Ramos (cell line): ENCODE results near the gene STIP1.

ENCODE experiments used
- in situ Hi-C: fragments of 300-500 bp; cut with MboI; formaldehyde crosslinking; loops from one replicate; pipeline ENCODE4 v1.14.3; 2022; ENCODE audit warnings: low sequenced_read_pairs; ENCODE audit not compliant: unreplicated experiment

Gene STIP1

DNA sequence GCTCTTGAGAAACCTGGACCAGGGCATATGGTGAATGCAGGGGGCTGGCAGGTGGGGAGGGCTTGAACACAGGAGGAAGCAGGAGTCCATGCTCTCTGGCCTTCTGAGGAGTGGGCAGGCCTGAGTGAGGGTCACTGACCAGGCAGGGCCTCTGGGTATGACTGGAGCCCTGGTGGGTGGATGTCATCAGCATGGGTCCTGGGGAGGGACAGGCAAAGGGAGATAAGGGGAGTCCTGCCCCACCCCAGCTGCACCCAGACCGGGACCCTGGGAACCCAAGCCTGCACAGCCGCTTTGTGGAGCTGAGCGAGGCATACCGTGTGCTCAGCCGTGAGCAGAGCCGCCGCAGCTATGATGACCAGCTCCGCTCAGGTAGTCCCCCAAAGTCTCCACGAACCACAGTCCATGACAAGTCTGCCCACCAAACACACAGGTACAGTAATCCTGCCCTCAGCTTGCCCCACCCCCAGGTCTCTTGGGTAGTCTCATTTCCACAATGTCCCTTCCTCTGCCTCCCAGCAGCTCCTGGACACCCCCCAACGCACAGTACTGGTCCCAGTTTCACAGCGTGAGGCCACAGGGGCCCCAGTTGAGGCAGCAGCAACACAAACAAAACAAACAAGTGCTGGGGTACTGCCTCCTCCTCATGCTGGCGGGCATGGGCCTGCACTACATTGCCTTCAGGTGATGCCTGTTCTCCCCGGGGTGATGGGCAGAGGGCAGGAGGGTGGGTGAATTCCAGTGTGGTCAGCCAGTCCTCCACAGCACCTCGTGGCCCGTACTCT, 46.4 kb downstream of the STIP1 start:
- in situ Hi-C loops: loop anchor here (25.0 kb wide), 3 partner anchors 905 to 1620 kb away; partner anchors contain the start of genes B3GAT3, EML3, MTA2 and ROM1

DNA sequence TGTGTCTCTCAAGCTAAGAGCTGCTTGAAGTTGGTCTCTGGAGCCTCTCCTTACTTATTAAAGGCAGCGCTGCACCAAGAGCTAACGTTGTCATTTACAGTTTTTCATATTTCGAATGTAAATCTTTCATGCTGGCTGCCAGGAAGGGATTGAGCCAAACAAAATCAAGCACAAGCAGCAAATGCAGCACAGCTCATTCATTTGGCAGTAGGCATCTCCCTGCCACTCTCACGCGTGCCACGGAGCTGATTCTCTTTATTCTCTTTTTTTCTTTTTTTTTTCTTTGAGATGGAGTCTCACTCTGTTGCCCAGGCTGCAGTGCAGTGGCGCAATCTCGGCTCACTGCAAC, 47.0 kb downstream of the STIP1 start:
- in situ Hi-C loops: loop anchor here (25.0 kb wide), 3 partner anchors 904 to 1621 kb away; partner anchors contain the start of genes B3GAT3, EML3, MTA2 and ROM1

DNA sequence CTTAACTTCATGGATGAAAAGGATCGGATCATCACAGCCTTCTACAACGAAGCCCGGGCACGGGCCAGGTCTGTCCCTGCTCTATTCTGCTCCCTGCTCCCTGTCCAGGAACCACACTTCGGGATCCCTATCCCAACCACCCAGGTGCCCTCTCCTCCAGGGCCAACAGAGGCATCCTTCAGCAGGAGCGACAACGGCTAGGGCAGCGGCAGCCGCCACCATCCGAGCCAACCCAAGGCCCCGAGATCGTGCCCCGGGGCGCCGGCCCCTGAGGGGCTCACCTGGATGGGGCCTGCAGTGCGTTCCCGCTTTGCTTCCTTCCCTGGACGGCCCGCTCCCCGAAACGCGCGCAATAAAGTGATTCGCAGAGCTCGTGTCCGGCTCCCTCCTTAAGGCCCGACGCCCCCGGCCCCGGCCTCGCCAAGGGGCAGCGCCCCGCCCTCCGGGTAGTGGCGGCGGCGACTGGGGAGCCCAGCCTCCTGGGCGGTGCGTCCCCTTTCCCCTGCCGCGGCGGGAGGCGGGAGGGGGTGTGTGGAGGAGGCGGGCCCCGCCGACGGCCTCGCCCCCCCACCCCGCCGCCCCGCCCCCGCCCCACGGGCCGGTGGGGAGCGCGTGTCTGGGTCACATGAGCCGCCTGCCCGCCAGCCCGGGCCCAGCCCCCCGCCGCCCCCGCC, 48.1 kb downstream of the STIP1 start, which contains the start of gene VEGFB:
Gene VEGFB (plus strand): TSS at position 672 of the 674 bp plus-strand sequence. CDS start 250 bp downstream, outside the sequence.
- in situ Hi-C loops: loop anchor here (25.0 kb wide), 3 partner anchors 903 to 1622 kb away; partner anchors contain the start of genes B3GAT3, EML3, MTA2 and ROM1

DNA sequence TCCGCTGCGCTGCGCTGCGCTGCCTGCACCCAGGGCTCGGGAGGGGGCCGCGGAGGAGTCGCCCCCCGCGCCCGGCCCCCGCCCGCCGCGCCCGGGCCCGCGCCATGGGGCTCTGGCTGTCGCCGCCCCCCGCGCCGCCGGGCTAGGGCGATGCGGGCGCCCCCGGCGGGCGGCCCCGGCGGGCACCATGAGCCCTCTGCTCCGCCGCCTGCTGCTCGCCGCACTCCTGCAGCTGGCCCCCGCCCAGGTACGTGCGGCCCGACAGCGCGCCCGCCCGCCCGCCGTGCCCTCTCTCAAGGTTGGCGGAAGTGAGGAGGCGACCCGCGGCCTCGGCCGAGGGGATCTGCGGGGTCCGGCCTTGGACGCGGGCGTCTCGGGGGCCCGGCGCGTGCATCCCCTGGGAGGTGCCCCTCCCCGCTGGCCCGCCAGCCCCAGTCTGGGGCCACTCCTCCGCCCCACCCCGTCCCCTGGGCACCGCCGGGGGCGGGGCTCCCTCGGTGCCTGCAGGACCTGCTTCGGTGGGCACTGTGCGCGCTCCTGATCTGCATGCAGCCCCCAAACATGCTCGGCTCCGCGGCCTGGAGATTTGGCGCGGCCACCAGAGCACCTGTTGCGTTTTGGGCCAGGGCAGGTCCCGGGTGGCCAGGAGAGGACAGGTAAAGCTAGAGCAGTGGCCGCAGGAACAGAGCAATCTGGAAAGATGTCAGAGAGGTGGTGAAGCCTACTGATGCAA, 48.8 kb downstream of the STIP1 start:
- in situ Hi-C loops: loop anchor here (25.0 kb wide), 3 partner anchors 902 to 1623 kb away; partner anchors contain the start of genes B3GAT3, EML3, MTA2 and ROM1

DNA sequence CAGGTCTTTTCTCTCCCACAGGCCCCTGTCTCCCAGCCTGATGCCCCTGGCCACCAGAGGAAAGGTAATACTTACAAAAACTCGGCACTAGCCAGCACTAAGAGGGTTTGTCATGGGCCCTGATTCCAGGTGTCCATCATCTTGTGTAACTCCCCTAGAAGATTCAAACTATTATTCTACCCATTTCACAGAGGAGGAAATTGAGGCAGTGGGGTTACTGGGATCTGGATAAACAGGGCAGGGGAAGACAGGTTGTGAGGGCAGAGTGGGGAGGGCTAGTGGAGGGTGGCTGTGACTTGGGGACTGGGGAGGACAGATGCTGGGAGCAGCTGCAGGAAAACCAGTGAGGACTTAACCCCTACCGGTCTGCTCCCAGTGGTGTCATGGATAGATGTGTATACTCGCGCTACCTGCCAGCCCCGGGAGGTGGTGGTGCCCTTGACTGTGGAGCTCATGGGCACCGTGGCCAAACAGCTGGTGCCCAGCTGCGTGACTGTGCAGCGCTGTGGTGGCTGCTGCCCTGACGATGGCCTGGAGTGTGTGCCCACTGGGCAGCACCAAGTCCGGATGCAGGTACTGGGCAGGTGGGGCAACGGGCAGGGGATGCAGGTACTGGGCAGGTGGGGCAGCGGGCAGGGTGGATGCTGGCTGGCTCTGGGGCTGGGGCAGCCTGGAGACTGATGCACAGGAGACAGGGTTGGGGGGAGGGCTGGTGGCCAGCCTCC, 49.6 kb downstream of the STIP1 start:
- in situ Hi-C loops: loop anchor here (25.0 kb wide), 3 partner anchors 902 to 1623 kb away; partner anchors contain the start of genes B3GAT3, EML3, MTA2 and ROM1

DNA sequence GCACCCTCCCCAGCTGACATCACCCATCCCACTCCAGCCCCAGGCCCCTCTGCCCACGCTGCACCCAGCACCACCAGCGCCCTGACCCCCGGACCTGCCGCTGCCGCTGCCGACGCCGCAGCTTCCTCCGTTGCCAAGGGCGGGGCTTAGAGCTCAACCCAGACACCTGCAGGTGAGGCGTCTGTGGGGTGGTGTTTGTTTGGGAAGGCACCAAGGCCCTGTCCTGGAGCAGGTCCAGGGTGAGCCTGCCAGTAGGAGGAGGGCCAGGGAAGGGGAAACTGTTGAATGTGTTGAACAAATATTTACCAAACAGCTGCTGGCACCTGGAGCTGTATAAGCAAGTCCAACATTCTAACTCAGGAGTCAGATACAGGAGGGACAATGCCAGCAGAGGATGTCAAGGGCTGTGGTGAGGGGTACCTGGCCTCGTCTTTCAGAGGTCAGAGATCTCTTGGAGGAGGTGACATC, 51.5 kb downstream of the STIP1 start:
- in situ Hi-C loops: loop anchor here (25.0 kb wide), 3 partner anchors 900 to 1625 kb away; partner anchors contain the start of genes B3GAT3, EML3, MTA2 and ROM1

DNA sequence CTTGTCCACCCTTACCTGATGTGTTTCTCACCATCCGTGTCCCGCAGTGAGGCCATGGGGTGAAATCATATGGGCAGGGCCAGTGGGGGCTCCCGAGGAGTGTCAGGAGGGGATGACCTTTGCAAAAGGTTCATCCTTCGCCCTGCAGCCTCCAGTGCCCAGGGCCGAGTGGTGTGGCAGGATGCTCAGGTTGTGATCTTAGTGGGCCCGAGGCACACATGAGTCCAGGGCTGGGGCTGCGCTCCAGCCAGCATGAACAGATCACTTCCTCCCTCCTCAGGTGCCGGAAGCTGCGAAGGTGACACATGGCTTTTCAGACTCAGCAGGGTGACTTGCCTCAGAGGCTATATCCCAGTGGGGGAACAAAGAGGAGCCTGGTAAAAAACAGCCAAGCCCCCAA, 52.1 kb downstream of the STIP1 start:
- in situ Hi-C loops: loop anchor here (25.0 kb wide), 3 partner anchors 899 to 1626 kb away; partner anchors contain the start of genes B3GAT3, EML3, MTA2 and ROM1

DNA sequence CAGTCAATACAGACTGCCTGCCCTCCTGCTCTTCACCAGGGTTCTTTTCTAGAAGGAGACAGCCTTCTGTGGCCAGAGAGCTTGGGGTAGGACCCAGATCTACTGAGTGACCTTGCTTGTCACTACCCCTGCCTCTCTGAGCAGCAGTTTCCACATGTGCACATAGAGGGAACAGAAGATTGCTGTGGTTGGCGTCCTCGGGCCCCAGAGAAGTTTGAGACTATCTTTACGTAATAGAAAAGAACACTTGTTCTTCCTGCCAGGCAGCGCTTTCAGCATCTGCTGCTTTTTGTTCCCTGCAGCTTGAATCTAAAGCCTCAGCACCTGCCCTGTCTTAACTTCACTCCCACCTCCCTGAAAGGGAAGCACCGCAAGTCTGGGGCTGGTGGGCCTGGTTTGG, 53.0 kb downstream of the STIP1 start:
- in situ Hi-C loops: loop anchor here (25.0 kb wide), 3 partner anchors 898 to 1627 kb away; partner anchors contain the start of genes B3GAT3, EML3, MTA2 and ROM1

DNA sequence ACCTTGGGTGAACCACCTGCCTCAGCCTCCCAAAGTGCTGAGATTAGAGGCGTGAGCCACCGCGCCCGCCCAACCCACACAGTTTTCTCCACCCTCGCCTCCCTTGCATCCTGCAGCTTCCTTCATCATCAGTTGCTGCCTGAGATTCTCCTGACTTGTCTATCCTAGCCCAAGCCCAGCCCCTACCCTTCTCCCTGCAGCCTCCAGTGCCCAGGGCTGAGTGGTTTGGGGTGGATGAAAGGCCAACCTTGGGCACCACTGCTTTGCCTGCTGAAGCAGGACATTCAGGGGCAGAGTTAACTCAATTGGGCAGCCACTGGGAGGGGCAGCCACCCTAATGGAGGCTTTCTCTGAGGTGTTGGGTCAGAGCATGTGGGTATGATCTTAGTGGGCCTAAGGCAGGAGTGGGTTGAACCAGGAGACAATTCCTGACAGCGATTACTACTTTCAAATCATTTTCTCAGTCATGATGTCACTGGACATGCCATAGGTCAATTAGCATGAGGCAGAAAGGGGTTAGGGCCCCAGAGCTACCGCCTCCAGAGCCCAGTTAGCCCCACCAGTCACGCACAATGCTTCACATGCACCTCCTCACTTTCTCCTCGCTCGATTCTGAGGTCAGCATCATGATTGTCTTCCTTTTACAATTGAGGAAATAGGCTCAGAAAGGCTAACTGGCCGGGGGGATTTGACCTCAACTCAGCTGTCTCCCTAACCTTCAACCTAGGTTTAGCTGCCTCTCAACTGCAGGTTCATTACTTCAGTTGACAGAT, 53.9 kb downstream of the STIP1 start:
- in situ Hi-C loops: loop anchor here (25.0 kb wide), 3 partner anchors 897 to 1628 kb away; partner anchors contain the start of genes B3GAT3, EML3, MTA2 and ROM1

DNA sequence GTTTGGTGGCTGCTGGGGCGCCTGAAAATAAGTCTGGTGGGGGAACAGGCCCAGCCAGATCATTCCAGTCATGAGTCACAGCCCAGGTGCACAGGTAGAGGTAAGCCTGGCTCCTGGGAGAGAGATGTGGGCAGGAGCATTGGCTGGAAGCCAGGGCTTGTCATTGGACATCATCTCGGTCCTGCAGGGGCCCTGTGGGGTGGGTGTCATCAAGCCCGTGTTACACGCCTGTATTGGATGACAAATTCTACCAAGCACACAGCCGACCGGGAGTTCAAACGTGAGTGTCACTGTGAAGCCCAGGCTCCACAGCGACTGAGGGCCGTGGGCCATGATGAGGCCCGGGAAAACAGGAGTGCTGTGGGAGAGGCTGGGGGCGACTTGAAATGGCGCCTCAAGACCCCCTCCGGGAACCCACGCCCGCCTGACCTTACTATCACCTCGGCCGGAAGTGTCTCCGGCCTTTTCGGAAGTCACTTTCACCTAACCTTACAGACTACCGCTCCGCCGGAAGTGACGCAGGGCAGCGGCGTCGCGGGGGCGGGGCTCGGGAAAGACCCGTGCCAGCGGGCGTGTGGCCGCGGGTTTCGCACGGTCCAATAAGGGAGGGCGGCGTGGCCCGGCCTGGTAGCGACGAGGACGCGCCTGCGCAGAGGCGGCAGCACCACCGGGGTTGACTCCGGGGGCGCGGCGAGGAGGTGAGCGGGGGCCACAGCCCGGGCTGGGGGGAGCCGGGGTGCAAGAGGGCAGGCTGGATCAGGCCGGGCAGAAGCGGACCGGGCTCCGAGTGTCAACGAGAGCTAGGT, 54.7 kb downstream of the STIP1 start, which contains the start of gene FKBP2:
Gene FKBP2 (plus strand): TSS at position 661 of the 806 bp plus-strand sequence. CDS start 1,293 bp downstream, outside the sequence.
- in situ Hi-C loops: loop anchor here (25.0 kb wide), 3 partner anchors 897 to 1628 kb away; partner anchors contain the start of genes B3GAT3, EML3, MTA2 and ROM1

DNA sequence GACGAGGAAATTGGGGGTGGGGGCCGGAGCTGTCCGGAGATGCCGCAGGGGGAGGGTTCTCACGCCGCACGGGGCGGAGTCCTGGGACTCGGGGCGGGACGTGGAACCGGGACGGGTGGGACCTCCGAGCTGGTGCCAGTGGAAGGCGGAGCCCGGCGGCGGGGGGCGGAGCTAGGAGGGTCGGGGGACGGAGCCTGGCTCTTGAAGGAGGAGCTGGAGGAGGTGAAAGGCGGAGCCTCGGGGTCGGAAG, 55.2 kb downstream of the STIP1 start:
- in situ Hi-C loops: loop anchor here (25.0 kb wide), 3 partner anchors 896 to 1629 kb away; partner anchors contain the start of genes B3GAT3, EML3, MTA2 and ROM1

DNA sequence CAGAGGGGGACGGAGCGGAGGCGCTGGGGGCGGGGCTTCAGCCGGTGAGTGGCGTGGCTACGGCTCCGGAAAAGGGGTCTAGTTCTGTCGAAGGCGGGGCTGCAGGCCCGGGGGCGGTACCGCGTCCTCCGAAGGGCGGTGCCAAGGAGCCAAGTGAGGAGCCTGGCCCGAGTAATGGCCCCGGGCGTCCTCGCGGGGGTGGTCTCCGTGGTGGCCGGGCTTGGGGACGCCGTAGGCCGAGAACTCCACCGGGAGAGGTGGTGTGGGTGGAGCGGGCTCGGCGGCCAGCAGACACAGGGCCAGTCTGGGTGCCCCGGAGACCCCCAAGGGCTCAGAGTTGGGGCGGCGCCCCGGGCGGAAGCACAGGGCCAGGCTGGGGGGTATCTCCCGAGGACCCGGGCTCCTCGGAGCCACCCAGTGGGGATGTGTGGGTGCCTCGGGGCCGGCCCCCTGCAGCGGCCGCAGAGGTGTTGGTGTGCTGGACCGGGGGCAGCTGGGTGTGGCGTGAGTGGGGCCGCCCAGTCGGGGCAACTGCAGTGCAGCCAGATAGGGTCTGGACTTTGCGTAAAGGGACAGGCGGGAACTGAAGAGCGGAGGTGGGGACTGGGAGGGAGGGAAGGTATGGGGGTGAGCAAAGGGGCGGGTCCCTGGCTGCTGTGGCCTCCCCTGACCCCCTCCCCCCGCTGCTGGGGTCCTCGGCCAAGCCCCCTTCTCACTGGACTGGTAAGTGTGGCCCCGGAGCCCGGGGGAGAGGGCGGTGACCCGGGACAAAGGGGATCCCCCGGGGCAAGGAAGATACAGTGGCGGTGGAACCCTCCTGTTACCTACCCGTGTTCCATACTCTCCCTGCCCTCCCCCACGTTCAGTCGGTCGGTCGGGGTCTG, 55.8 kb downstream of the STIP1 start:
- in situ Hi-C loops: loop anchor here (25.0 kb wide), 3 partner anchors 896 to 1629 kb away; partner anchors contain the start of genes B3GAT3, EML3, MTA2 and ROM1

DNA sequence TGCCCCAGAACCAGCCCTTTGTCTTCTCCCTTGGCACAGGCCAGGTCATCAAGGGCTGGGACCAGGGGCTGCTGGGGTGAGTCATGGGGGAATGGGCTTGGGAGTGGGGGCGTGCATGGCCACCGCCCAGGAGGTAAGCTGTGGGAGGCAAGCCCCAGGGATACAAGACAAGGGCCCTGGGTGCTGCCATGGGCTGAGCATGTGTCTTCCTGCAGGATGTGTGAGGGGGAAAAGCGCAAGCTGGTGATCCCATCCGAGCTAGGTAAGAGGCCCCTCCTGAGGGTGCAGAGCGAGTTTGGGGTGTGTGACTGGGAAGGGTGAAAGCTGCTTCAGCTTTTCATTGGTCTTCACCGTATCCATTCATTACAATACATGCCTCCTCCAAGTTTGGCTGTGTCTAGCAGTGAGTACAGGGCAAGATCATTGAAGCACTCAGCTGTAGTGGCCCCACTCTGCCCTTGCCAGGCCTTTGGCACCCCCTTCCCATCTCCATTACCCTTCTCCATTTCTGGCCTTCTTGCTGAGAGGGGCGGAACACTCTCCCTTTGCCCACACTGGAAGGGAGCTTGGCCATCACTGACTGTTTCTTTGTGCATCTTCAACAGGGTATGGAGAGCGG, 57.4 kb downstream of the STIP1 start:
- in situ Hi-C loops: loop anchor here (25.0 kb wide), 3 partner anchors 894 to 1631 kb away; partner anchors contain the start of genes B3GAT3, EML3, MTA2 and ROM1

DNA sequence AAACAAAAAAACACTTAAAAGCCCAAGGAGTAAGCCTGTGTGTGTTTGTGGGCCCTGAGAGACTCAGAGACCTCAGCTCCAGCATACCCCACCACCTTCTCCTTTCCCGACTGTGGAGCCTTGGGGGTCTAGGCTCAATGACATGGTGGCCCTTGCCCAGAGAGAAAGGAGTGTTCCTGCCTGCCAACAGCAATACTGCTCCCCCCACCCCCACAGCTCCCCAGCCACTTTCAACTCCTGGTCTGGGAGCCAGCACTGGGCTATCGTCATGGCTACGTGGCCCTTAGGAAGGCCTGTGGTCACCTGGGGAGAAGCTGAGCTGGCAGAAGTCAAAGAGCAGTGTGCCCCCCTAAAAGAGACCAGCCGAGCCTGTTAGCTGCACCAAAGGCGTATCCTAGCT, 58.1 kb downstream of the STIP1 start:
- in situ Hi-C loops: loop anchor here (25.0 kb wide), 3 partner anchors 893 to 1632 kb away; partner anchors contain the start of genes B3GAT3, EML3, MTA2 and ROM1

DNA sequence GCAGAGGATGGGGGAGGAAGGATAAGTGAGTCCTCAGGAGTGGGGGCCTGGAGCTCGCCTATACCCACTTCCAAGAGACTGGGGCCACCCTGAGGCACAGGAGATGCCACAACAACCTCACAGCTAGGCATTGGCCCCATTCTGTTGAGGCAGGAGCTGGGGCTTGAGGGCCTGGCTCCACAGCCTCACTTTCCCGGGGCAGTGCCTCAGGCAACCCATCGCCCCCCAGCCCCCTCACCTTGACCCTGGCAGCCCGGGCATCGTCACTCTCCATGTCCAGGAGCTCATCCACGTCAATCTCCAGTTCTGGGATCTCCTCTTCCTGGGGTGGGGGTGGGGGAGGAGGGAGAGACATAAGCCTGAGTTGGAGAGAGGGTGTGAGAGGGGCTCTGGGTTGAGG, 59.0 kb downstream of the STIP1 start:
- in situ Hi-C loops: loop anchor here (25.0 kb wide), 3 partner anchors 892 to 1633 kb away; partner anchors contain the start of genes B3GAT3, EML3, MTA2 and ROM1

DNA sequence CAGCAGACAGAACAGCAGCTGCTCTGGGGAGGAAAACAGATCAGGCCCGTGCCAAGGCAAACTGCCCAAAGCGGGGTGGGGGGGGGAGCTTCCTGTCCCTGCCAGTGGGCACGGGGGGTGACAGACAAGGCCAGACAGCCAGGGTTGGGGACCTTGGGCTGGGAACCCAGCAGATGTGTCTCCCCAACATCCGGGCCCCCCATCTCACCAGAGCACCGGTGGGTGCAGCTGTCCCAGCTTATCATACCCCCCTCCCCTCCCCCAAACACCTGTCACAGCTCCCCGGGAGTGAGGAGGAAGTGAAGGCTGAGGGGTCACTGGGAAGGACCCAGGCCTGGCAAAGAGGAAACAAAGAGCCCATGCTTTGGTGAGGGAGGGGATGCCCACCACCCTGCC, 59.4 kb downstream of the STIP1 start:
- in situ Hi-C loops: loop anchor here (25.0 kb wide), 3 partner anchors 892 to 1633 kb away; partner anchors contain the start of genes B3GAT3, EML3, MTA2 and ROM1
